Measurements from ENCODE around the gene LRRTM2.

DNA sequence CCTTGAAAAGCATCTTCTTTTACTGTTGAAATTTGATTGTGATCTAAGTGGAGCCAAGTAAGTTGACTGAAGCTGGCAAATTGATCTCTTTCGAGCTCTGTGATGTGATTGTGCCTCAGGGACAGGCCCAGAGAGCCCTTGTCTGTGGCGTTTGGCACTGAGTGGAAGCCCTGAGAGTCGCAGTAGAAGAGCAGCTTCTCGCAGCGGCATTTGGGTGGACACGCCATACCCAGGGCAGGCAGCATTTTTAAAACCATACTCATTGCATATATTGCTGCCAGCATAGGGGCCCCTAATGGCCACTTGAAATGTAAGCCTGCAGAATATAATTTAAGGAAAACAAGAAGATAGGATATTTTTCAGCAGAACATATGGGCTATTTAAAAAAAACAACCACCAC lies 894 bp downstream of the LRRTM2 start:
- TF ChIP-seq SP1 (IDR thresholded peaks at IDR 0.05) (no peak), ELF4 (IDR thresholded peaks at IDR 0.05) (no peak), CTBP1 (IDR thresholded peaks at IDR 0.05; ENCODE audit: borderline replicate concordance) (no peak), FOXA1 (IDR thresholded peaks at IDR 0.05) (no peak), FOXM1 (IDR thresholded peaks at IDR 0.05; ENCODE audit: borderline replicate concordance) (no peak), ZNF384 (IDR thresholded peaks at IDR 0.05) (no peak), NFRKB (IDR thresholded peaks at IDR 0.05) (no peak), BHLHE40 (IDR thresholded peaks at IDR 0.05; ENCODE audit: borderline replicate concordance) (no peak)
